GM19193 (cell line): ENCODE data around the gene ADAMTS2.

Experiments
- POLR2A ChIP-seq: IDR thresholded peaks from 4 replicates; pipeline ENCODE4 v1.6.1; 2011; ENCODE audit not compliant: insufficient read depth, insufficient read length; ENCODE audit errors: extremely low read depth

ADAMTS2 gene

GRCh38 chr5:179314606-179315355, 30.5 kb downstream of the ADAMTS2 start:
- TF ChIP-seq POLR2A, result no peak

GRCh38 chr5:179313849-179314521, 31.3 kb downstream of the ADAMTS2 start:
- TF ChIP-seq POLR2A, result no peak

GRCh38 chr5:179312557-179313235, 32.6 kb downstream of the ADAMTS2 start:
- TF ChIP-seq POLR2A, result no peak

GRCh38 chr5:179311581-179311980, 33.7 kb downstream of the ADAMTS2 start:
- no peak for TF ChIP-seq POLR2A

DNA sequence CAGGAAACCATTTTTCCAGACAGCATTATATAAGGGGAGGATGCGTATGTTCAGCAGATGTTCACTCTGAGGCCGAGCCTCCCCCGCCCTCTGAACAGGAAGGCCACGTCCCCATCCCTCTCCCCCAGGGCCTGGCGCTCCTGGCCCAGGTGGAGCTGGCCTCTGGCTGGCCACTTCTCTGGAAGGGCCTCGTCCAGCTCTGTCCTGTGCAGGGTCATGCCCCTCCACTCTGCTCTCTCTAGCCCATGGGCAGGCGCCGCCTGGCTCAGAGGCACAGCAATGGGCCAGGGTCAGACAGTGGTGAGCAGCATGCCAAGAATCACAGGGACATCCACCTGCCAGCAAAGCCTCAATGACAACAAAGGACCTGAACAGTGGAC, 34.2 kb downstream of the ADAMTS2 start:
- no peak for TF ChIP-seq POLR2A

DNA sequence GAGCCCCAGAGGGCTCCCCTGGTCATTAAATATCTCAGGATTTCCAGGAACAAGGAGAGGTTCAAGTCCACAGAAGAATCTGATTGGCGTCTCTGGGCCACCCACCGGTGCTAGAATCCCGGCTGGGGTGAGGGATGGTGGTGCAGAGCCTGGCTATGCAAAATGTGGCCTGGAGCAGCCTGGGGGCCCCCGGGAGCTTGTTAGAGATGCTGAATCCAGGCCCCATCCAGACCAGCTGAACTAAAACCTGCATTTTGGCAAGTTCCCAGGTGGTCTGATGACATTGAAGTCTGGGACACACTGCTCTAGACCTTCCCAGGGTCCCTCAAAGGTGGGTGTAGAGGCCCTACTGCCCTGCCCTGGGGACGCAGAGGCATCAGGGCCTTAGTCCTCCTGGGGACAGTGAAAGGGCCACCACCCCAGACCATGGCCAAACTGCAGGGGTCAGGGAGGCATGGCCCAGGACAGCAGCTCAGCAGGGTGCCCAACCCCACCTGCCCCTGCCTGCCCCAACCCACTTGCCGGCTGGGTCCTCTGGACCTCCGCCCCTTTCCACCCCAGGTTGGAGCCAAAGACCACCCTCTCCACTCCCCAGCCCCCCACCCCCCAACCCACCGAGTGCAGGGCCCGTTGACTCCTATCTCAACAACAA, 34.7 kb downstream of the ADAMTS2 start:
- TF ChIP-seq POLR2A, result no peak

- TF ChIP-seq POLR2A, result no peak
Measured at GRCh38 chr5:179309751-179310320, 35.4 kb downstream of the ADAMTS2 start.

DNA sequence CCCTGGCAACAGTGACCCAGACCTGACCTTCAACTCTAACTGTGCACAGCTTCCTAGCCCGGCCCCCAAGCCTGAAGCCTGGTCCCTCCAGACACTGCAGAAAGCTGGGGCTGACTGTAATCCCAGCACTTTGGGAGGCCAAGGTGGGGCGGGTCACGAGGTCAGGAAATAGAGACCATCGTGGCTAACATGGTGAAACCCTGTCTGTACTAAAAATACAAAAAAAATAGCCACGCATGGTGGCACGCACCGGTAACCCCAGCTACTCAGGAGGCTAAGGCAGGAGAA, 35.9 kb downstream of the ADAMTS2 start:
- no peak for TF ChIP-seq POLR2A

DNA sequence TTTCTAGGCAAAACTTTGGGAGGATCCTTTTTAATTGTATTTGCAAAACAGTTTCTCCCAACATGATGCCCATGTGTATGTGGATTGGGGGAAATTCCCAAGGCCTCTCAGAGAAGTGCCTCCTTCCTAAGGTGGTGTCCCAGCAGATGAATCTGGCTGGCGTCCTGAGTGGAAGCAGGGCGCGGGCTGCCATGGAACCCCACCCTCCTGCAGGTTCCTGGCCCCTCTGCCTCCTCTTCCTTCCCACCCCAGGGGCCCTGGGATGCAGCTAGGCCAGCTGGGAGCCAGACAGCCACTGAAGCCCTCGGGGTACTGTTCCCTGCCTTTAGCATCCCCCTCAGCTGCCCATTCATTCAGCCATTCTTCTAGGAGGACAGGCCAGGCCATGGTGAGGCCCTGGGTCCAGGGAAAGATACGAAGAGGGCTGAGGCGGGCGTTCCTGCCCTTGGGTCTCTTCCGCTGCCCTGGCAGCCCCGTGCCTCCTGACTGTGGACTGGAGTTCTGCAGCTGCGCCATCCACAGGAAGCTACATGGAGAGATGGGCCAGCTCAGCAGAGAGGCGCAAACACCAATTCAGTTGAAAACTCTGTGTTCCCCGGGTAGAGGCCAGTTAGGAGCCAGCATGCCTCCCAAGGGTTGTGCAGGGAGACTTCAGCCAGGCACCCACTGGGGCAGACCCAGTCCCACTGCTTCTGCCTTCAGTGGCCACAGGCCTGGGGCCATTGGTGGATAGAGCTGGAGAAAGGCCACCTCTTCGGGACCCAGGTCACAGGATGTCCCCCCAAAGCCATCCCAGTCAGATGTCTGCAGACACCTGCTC, 36.5 kb downstream of the ADAMTS2 start:
- TF ChIP-seq POLR2A, result no peak

DNA sequence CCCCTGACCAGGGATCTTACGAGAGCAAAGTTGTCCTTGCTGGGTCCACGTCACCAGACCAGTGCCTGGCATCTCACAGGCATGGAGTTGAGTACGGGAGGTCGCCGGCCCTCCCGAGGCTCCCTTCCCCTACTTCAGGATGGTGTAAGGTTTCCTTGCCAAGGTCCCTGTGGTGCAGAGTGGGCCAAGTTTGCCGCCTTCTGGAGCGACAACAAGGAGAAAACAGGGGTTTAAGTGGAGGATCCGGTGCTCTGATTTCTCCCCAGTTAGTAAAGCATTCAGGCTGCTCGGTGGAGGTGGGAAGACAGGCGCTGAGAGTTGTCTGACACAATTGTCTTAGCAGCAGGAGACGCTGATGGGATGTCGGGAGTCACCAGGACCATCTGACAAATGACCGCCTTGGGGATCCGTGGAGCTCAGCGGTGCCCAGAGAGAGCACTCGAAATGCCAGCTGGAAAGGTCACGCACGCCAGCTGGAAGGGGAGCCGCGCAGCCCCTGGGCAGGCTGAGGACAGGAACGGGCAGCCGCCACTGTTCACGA, 37.3 kb downstream of the ADAMTS2 start:
- no peak for TF ChIP-seq POLR2A

GRCh38 chr5:179307013-179307800, 38.1 kb downstream of the ADAMTS2 start:
- no peak for TF ChIP-seq POLR2A

DNA sequence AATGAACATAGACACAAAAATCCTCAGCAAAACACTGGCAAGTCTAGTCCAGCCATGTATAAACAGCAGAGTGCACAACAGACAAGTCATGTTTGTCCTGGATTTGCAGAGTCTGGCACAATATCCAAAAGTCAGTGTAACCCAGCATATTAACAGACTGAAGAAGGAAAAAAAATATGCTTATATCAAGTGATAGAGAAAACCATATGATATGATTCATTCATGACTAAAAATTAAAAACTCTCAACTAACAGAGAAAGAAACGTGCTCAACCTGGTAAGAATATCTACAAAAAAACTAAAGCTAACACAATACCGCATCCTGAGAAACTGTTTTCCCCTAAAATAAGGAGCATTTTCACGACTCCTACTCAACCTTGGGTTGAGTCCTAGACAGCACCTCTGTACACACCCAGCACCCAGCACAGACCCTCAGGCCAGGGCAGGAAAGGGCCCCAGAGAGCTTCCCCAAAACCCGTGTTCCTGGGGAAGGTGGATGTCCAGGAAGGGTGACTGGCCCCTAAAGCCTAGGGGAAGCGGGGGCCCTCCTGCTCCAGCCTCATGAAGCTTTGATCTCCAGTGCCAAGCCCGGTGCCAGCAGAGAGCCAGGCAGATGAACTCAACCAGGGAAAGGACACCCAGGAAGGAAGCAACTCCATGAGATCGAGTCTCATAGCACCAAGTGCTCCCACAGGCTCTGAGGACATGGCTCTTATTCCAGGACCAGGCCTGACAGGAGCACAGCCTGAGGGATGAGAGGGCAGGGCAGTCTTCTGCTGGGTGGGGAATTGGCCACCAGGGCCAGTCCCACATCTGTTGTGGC, 38.9 kb downstream of the ADAMTS2 start:
- no peak for TF ChIP-seq POLR2A

GRCh38 chr5:179304871-179305270, 40.4 kb downstream of the ADAMTS2 start:
- TF ChIP-seq POLR2A, result no peak
